Measurements from ENCODE around the gene LHB.
"Not testable (repeated sequence)": the region's sequence is repeated elsewhere in the genome, so short reads cannot be mapped to it uniquely, and the experiment has no call there.

Gene LHB

GRCh38 chr19:49017041-49017665, at the start of gene LHB:
Gene LHB (minus strand): TSS chr19:49017091. CDS start chr19:49017081, 10 bp downstream.
- peak within 1 kb of the TSS; percentile 19 to 48 (median 37) for H3K4me3 ChIP-seq
- peak within 1 kb of the TSS in 8 of 21 experiments; percentile 4 to 69 (median 23) for H3K27ac ChIP-seq

GRCh38 chr19:49065905-49066512, 49.1 kb upstream of the LHB start:
- Histone ChIP-seq H3K27ac (no peak overlapping the region), H3K4me3 (no peak overlapping the region)

GRCh38 chr19:49064768-49065611, 48.1 kb upstream of the LHB start, which contains the start of gene NTF4:
Gene NTF4 (minus strand): TSS chr19:49064818. CDS start chr19:49061997, 2,821 bp downstream.
- Histone ChIP-seq H3K27ac (peak within 1 kb of the TSS in 18 of 21 experiments; percentile 2 to 88 (median 58)), H3K4me3 (peak within 1 kb of the TSS; percentile 11 to 43 (median 28))

GRCh38 chr19:49064029-49064629, 47.2 kb upstream of the LHB start:
- Histone ChIP-seq H3K4me3 (peak overlapping the region in 6 of 7 experiments; percentile 11 to 43 (median 33)), H3K27ac (peak overlapping the region in 18 of 21 experiments; percentile 2 to 88 (median 58))

GRCh38 chr19:49061445-49061844, 44.6 kb upstream of the LHB start:
- Histone ChIP-seq H3K4me3 (no peak overlapping the region), H3K27ac (no peak overlapping the region)

DNA sequence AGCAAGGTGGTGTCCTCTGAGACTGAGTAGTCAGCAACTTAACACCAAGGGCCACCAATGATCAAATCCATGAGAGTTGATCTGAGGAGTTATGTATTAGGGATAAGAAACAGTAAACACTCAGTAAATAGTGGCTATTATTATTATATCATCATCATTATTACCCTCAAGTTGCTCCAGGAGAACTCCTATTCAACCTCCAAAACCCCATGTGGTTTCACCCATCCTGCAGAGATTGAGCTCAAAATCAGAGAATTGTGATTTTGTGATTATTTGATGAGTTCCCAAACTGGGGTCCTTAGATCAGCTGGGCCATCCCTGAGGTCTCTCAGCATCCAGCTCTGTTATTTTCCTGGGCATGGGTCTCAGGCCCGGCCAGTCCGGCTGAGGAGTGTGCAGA, 44.1 kb upstream of the LHB start:
- H3K27ac ChIP-seq, result no peak overlapping the region
- no peak overlapping the region for H3K4me3 ChIP-seq

- Histone ChIP-seq H3K27ac (no peak overlapping the region), H3K4me3 (no peak overlapping the region)
These were observed 42.2 kb upstream of the LHB start for GRCh38 chr19:49059053-49059452.

DNA sequence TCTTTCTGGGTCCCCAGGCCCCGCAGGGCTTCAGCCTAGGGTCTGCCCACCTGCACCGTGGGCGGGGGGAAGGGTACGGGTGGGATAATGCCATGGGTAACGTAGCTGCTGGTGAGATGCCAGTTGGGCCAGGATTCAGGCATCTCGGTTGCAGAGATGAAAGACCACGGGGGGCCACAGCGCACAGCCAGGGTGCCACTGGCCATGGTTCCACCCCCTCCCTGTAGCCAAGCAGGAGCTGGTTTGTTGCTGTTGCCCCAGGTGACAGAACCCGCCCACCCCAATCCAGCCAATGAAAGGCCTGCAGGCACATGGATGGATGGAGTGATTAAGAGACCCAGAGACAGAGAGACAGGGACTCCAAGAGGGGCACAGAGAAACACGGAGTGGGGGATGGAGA, 41.7 kb upstream of the LHB start:
- H3K27ac ChIP-seq, result no peak overlapping the region
- no peak overlapping the region for H3K4me3 ChIP-seq

DNA sequence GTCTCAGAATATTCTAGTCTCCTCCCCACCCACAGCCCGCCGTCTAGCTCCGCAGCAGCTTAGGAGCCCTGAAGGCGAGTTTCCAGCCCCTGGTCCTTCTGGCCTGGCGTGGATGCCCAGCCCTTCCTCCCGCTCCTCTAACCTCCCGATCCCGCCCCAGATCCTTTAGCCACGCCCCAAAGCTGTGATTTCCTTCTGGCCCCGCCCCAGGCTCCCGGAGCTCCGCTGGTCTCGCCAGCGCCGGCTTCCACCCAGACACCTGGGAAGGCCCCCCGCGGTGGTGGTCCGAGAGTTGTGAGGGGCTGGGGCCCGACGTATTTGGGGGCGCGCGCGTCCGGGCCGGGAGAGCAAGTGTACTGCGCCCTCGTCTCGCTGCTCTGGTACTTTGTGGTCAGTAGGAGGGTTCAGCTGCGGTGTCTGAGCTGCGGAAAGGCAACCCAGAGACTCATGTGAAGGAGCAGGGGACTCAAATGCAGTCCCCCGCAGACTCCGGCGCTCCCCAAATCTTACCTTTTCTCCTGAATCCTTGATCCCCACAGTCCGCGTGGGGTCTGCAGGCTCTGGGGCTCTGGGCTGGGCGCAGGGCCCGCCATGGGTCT, 40.8 kb upstream of the LHB start, which contains the start of gene CGB7:
Gene CGB7 (minus strand): TSS at position 114 of the 599 bp plus-strand sequence. CDS start 2,374 bp downstream, outside the sequence.
- Histone ChIP-seq H3K4me3 (peak within 1 kb of the TSS; percentile 32 to 50 (median 37)), H3K27ac (peak within 1 kb of the TSS in 2 of 21 experiments; percentile 35 to 53)

GRCh38 chr19:49056902-49057596, 40.2 kb upstream of the LHB start:
- peak overlapping the region in 2 of 21 experiments; percentile 35 to 53 for H3K27ac ChIP-seq
- peak overlapping the region; percentile 32 to 50 (median 37) for H3K4me3 ChIP-seq

- peak overlapping the region; percentile 32 to 50 (median 37) for H3K4me3 ChIP-seq
- peak overlapping the region in 2 of 21 experiments; percentile 35 to 53 for H3K27ac ChIP-seq
These were observed 39.4 kb upstream of the LHB start for GRCh38 chr19:49056101-49056901.

GRCh38 chr19:49050376-49051033, 33.6 kb upstream of the LHB start:
- H3K27ac ChIP-seq, H3K4me3 ChIP-seq: not testable (repeated sequence)

GRCh38 chr19:49049834-49050233, 32.9 kb upstream of the LHB start:
- H3K27ac ChIP-seq, H3K4me3 ChIP-seq: not testable (repeated sequence)

- H3K27ac ChIP-seq, H3K4me3 ChIP-seq: not testable (repeated sequence)
These were observed 32.1 kb upstream of the LHB start, which contains the start of gene CGB8 for GRCh38 chr19:49049011-49049410. Gene CGB8 (minus strand): TSS chr19:49049111. CDS start chr19:49048739, 372 bp downstream.

- H3K27ac ChIP-seq, H3K4me3 ChIP-seq: not testable (repeated sequence)
These were observed 26.7 kb upstream of the LHB start, which contains the start of gene CGB5 for GRCh38 chr19:49043548-49043947. Gene CGB5 (plus strand): TSS chr19:49043848. CDS start chr19:49044210, 362 bp downstream.

DNA sequence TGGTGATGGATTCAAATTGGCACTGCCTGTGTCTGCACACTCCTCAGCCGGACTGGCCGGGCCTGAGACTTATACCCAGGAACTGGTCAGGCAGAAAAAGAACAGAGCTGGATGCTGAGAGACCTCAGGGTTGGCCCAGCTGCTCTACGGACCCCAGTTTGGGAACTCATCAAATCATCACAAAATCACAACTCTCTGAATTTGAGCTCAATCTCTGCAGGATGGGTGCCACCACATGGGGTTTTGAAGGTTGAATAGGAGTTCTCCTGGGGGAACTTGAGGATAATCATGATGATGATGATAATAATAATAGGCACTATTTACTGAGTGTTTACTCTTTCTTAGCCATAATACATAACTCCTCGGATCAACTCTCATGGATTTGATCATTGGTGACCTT, 25.8 kb upstream of the LHB start:
- H3K4me3 ChIP-seq, result not testable (repeated sequence)

DNA sequence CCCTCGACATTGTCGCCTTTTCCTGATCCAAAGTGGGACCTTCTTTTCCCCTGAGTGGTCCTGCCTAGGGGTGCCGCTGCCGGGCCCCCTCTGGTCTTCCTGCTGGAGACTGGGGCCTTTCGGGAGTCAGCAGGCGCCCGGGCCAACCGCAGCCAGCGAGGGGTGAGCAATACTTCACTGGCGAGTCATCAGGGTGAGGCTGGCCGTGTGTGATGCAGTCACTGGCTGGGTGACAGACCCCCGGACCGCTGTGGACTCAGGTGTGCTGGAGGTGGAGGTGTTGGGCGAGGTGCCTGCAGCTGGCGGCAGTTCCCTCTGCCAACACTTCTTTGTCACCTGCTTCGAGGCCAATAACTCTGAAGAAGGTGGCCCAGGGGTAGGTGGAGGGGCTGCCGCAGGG, 25.3 kb upstream of the LHB start:
- no peak overlapping the region for H3K27ac ChIP-seq
- H3K4me3 ChIP-seq, result no peak overlapping the region

More for the DNA sequence above, 25.8 kb upstream of the LHB start:
- not testable (repeated sequence) for H3K27ac ChIP-seq

Data from skin epidermis (tissue), 12 donors.